ENCODE results near the gene PTPRN2. TPM values are rescaled to one million over a fixed set of nuclear protein-coding genes. Genes with fewer than 3 reads are reported as not detected.

Gene PTPRN2
- total RNA-seq, 2 donors from 2014 or later: 0.35 to 0.61 TPM

GRCh38 chr7:158023681-158024350 is 563.8 kb downstream of the PTPRN2 start:
- no peak for DNase-seq (ENCODE audit: low spot score in 2 of 2)
- Mint-ChIP-seq H3K9me3 (no peaks in the 10 kb centered on the region), H3K27ac (no peak overlapping the region), H3K36me3 (no peaks in the 10 kb centered on the region)
- ATAC-seq: no peak

- ATAC-seq (no peak), DNase-seq (ENCODE audit: low spot score in 2 of 2) (no peak)
- Mint-ChIP-seq H3K9me3 (no peaks in the 10 kb centered on the region), H3K36me3 (no peaks in the 10 kb centered on the region), H3K27ac (no peak overlapping the region)
These were observed 564.5 kb downstream of the PTPRN2 start for GRCh38 chr7:158023157-158023556.

GRCh38 chr7:158022601-158023000 is 565.0 kb downstream of the PTPRN2 start:
- DNase-seq (ENCODE audit: low spot score in 2 of 2): no peak
- no peak for ATAC-seq
- no peaks in the 10 kb centered on the region for H3K9me3 Mint-ChIP-seq
- H3K36me3 Mint-ChIP-seq: no peaks in the 10 kb centered on the region
- H3K27ac Mint-ChIP-seq: no peak overlapping the region

GRCh38 chr7:158021836-158022235 is 565.8 kb downstream of the PTPRN2 start:
- no peaks in the 10 kb centered on the region for H3K36me3 Mint-ChIP-seq
- no peak overlapping the region for H3K27ac Mint-ChIP-seq
- ATAC-seq (no peak), DNase-seq (ENCODE audit: low spot score in 2 of 2) (no peak)
- H3K9me3 Mint-ChIP-seq: no peaks in the 10 kb centered on the region

- Mint-ChIP-seq H3K9me3 (no peaks in the 10 kb centered on the region), H3K36me3 (no peaks in the 10 kb centered on the region)
- ATAC-seq: no peak
These were observed 566.9 kb downstream of the PTPRN2 start for GRCh38 chr7:158020706-158021095.

GRCh38 chr7:158019726-158020705 is 567.6 kb downstream of the PTPRN2 start:
- H3K9me3 Mint-ChIP-seq: no peaks in the 10 kb centered on the region
- DNase-seq (ENCODE audit: low spot score in 2 of 2) (no peak), ATAC-seq (no peak)
- no peaks in the 10 kb centered on the region for H3K36me3 Mint-ChIP-seq
- no peak overlapping the region for H3K27ac Mint-ChIP-seq

More at GRCh38 chr7:158020706-158021095, 566.9 kb downstream of the PTPRN2 start:
- no peak for DNase-seq (ENCODE audit: low spot score in 2 of 2)
- no peak overlapping the region for H3K27ac Mint-ChIP-seq

- DNase-seq (ENCODE audit: low spot score in 2 of 2) (no peak), ATAC-seq (no peak)
- no peaks in the 10 kb centered on the region for H3K9me3 Mint-ChIP-seq
- no peaks in the 10 kb centered on the region for H3K36me3 Mint-ChIP-seq
- H3K27ac Mint-ChIP-seq: no peak overlapping the region
These were observed 568.5 kb downstream of the PTPRN2 start for GRCh38 chr7:158018971-158019645.

- ATAC-seq: no peak
- Mint-ChIP-seq H3K36me3 (no peaks in the 10 kb centered on the region), H3K9me3 (no peaks in the 10 kb centered on the region), H3K27ac (no peak overlapping the region)
- no peak for DNase-seq (ENCODE audit: low spot score in 2 of 2)
These were observed 569.4 kb downstream of the PTPRN2 start for GRCh38 chr7:158018098-158018762.

GRCh38 chr7:158017111-158018097 is 570.2 kb downstream of the PTPRN2 start:
- Mint-ChIP-seq H3K27ac (no peak overlapping the region), H3K36me3 (no peaks in the 10 kb centered on the region), H3K9me3 (no peaks in the 10 kb centered on the region)
- ATAC-seq: no peak
- DNase-seq (ENCODE audit: low spot score in 2 of 2): no peak

GRCh38 chr7:158016180-158017097 is 571.2 kb downstream of the PTPRN2 start:
- Mint-ChIP-seq H3K9me3 (no peaks in the 10 kb centered on the region), H3K27ac (no peak overlapping the region), H3K36me3 (no peaks in the 10 kb centered on the region)
- DNase-seq (ENCODE audit: low spot score in 2 of 2): no peak
- ATAC-seq: no peak

- Mint-ChIP-seq H3K9me3 (no peaks in the 10 kb centered on the region), H3K36me3 (no peaks in the 10 kb centered on the region), H3K27ac (no peak overlapping the region)
- DNase-seq (ENCODE audit: low spot score in 2 of 2): no peak
- no peak for ATAC-seq
These were observed 572.0 kb downstream of the PTPRN2 start for GRCh38 chr7:158015403-158016179.

- ATAC-seq (no peak), DNase-seq (ENCODE audit: low spot score in 2 of 2) (no peak)
- Mint-ChIP-seq H3K36me3 (no peaks in the 10 kb centered on the region), H3K27ac (no peak overlapping the region), H3K9me3 (no peaks in the 10 kb centered on the region)
These were observed 572.6 kb downstream of the PTPRN2 start for GRCh38 chr7:158014976-158015375.

GRCh38 chr7:158013085-158013668 is 574.4 kb downstream of the PTPRN2 start:
- DNase-seq (ENCODE audit: low spot score in 2 of 2) (no peak), ATAC-seq (no peak)
- Mint-ChIP-seq H3K9me3 (no peaks in the 10 kb centered on the region), H3K27ac (no peak overlapping the region), H3K36me3 (no peaks in the 10 kb centered on the region)

GRCh38 chr7:158011941-158012340 is 575.7 kb downstream of the PTPRN2 start:
- DNase-seq (ENCODE audit: low spot score in 2 of 2): no peak
- Mint-ChIP-seq H3K36me3 (no peaks in the 10 kb centered on the region), H3K27ac (no peak overlapping the region), H3K9me3 (no peaks in the 10 kb centered on the region)
- no peak for ATAC-seq
